Measurements from ENCODE around the gene SIK3.
A peak's percentile ranks its signal among the peaks of the same experiment; 100 is the strongest.

The SIK3 gene

DNA sequence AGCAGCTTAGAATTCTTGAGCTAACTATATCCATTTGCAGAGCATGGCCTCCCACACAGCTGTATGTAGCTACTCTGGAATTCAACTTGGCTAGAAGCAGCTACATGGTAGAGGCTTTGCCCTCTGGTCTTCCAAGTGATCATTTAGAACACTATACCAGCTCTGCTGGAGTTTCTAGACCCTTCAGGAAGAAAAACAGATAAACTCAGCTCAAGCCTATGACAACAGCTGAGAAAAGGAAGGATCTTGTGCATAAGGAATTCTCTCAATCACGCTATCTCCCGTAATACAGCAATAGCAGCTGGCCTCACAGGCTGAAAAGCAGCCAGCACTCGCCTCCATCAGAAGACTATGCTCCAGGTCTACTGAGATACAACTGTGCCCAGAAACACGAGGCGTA is 210.2 kb downstream of the SIK3 start:
- no peak for DNase-seq

DNA sequence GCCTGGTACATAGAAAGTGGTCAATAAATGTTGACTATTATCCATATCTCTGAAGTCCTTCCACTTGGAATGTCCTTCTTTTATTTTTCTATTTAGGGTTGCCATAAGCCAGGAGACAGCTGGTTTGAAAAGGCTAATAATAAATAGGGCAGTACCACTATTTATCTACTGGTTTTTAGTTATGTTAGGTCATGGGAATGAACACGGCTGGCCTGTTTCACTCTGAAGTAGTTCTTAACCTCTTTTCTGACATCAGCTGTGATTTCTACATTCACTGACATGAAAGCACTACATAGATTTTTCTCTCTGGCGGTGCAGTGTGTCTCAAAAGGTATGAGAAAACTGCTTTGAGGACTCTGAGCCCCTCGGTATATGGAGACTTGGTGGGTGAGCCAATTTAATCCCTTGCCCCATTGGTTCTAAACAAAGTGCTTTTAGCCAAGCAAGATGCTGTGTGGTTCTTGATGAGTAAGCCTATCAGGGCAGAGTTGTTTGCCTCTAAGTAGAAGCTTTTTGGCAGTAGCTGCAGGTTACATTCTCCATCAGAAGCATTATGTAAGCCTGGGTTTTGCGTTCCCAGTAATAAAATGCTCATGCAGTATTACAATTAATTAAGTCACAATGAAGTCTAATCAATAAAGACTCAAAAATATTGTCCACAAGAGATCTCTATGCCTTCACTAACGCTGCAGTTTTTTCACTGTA is 212.1 kb downstream of the SIK3 start:
- DNase-seq: no peak

DNA sequence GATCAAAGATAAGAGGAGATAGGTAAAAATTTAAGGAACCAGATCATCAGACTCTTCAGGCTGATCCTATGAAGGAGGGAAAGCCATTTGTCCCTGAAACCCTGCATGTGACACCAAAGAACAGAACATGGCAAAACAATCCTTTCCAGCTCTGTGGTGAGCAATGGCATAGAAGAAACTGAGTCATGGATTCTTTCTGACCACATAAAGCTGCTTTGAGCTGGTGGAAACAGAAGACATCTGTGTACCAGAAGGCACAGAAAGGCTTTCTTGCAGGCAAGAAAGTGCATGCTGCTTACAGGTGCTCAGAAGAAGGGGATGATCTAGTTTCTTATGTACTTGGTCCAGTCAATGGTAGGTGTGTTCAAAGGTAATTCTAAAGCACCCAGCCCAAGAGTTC is 215.8 kb downstream of the SIK3 start:
- DNase-seq: no peak

DNA sequence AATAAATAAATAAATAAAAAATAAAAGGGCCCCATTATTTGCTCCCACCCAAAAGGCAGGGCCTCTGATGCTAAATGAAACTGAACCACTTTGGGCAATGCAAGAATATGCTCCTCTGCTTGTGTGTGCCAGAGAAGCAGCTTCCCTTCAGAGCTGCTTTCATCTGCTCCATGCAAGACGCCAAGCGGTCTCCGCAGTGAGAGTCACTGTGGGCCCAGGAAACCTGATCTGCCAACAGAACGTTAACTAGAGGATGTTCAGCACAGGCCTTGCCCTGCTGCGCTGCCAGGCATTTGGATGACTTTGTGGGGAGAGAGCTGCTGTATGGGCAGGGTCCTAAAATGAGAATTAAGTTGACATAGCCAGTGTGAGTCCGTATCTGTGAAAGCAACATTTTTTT is 217.1 kb downstream of the SIK3 start:
- no peak for DNase-seq

DNA sequence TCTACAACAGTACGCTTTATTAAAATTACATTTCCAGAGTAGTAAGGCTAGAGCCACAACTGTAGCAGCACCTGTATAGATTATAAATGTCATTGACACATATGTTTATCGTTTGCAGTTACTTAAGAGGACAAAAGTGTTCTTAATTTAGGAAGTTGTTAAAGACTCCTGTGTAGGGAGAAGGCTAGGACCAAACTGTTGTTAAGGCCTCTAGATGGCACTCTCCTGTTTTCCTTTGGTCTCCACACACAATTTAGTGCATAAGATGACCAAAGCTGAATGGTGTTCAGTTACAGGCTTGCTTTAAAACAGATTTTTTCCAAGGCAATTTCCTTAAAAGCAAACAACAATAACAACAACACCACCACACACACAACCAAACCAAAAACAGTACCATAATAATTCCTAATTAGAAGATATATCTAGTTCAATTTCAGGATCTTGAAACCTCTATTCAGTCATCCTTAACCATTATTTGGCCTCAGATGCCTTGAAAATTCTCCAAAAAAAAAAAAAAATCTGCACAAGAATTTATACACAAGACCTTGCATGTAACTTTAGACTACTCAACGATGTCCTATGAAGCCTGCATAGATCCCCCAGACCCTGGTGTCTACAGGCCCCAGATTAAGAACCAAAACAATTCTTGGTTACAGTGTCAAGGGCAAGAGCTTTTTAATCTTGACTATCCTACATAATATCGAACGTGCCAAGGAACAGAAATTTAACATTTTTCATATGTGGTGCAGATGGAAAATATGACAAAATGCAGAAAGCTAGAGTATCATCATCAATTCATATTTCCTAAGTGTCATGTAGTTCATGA is 218.2 kb downstream of the SIK3 start:
- DNase-seq: peak; percentile 78

DNA sequence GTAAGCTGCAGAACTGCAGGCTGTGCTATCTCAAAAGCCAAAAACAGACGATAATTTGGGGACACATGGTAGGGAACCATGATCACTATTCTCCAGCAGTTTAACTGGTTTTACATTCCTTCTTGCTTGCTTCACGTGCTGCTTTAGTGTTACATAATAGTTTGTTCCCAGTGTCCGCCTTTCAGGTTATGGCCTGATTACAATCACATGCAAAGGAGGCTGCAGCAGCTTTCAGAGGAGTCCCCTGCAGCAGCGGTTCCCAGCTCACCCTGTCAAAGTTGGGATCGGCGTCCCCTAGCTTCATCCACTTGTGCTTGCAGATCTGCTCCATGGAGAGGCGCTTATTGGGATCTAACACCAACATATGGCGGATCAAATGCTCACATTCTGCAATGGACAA is 221.6 kb downstream of the SIK3 start:
- DNase-seq: no peak

DNA sequence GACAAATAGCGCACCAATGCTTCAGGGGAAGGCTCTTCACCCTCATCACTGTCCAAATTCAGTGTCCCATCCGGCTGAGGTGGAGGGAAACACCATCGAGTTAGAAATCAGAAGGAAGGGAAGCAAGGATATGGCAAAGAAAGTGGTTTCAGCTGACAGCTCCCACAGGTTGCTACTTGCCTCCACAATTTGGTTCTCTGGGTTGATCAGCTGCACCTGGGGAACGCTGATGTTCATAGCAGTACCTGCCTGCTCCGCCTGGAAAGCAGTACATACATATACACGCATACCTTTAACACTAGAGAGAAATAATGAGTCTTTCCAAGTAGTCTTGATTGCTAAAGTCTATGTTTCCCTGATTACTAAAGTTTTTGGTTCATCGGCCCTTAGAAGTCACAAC is 223.0 kb downstream of the SIK3 start:
- DNase-seq: no peak

DNA sequence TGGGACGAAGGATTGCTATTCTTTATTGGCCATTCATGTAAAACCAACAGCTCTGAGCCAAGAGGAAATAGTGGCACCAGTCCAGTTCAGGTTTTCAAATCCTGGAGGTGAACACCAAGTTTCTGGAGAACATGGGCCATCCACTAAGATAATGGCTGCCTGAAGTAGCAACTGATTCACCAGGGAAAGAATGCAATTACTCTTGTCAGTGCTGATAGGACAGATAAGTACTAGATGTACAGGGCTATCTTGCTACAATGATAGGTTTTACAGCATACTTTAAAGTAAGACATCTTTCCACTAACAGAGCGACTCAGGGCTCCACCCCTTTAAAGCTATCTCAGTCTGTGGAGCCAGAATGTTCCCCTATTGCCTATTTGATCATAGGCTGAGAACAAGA is 224.0 kb downstream of the SIK3 start:
- DNase-seq: no peak

DNA sequence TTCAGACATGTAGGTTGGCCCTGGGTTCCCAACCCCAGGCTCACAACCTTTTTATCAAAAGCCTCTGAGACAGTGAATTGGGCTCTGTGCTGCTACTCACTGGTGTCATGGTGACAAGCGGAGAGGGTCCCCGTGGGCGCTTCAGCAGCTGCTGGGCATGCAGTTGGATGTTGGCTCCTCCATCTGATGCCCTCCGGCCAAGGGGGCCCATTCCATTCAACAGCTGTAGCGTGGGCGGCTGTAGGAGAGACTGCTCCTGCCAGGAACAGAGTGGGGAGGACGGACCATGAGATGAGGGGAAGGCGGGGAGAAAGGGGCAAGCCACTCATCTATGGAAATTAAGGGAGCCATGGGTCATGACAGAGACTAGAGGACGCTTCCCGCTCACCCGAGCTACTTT is 224.8 kb downstream of the SIK3 start:
- no peak for DNase-seq

DNA sequence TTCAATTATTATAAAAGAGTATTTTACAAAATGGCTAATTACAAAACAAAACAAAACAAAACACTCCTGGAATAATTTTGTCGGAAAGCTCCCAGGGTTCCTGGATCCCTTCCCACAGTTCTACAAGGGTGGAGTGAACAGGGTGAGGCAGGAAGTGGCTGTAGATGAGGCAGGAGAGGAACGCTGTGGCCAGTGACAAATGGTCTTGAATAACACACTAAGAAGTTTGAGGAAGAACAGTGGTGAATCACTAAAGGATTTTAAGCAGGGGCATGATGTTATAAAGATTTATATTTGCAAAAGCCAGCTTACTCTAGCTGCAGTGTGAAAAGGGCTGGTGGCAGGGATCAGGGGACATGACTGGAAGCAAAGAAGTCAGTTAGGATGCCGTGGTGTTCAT is 227.0 kb downstream of the SIK3 start:
- DNase-seq: no peak

DNA sequence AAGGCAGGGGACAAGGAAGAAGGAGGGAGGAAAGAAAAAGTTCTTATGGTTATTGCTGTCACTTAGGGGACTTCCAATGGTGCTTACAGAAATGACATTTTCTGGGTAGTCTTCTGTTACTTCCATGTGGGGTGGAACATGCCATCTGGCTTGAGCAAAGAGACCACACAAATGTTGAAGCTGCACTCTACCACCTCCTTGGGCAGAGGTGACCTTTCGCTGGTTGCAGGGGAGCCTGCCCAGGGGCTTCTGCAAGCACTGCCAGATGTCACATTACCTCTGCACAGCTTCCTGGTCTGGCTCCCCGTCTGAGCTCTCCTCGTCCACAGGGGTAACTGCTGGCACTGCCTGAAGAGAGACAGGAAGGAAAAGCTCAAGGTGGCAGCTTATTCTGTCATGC is 228.2 kb downstream of the SIK3 start:
- no peak for DNase-seq

DNA sequence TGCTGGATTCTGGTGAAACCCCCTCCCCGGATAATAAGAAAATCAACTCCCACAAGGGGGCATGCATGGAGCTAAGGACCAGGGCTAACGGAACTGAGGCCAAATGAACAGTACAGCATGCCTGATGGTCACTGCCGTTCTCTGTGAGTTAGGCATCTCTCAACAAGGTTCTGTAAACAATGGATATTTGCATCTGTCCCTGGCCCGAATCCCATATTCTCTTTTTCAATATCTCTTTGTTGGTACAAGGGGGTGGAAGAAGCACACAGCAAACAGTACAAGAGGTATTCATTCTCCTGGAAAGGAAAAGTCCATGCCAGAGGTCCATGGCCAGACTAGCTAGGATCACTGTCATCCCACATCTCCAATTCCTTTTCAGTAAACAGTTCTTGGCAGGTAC is 228.6 kb downstream of the SIK3 start:
- no peak for DNase-seq

DNA sequence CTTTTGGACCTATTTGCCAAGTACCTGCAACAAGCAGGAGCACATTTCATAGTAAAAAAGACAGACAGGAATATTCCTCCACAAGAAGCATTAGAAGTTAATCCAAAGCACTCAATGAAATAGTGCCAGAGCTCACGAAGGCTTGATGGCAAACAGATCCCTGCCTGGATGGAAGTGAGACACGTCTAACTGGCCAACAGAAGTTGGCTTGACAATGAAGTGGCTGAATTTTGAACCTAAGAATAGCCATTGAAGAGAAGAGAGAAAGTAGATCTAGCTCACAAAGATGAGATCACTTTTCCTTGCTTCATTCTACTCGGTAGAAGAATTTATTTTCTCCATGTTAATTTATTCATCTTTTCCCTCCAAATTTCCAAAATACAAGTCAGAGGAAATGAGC is 230.2 kb downstream of the SIK3 start:
- DNase-seq: no peak

DNA sequence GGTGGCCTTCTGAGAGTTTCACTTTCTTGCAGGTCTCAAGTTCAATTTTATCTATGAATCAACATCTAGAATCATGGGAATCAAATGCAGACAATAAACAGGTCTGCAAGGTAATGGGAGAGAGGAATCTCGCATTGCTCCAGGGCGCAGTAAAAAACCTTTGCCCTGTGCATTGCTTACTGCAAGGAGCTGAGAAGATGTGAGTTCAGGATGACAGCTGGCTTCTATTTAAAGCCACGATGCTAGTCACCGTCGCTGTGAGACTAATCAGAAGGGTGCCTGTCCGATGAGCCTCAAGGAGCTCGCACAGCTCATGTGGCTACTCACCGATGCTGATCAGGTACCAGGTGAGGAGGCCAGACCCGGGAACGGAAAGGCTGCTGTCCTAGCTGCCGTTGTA is 230.6 kb downstream of the SIK3 start:
- no peak for DNase-seq

DNA sequence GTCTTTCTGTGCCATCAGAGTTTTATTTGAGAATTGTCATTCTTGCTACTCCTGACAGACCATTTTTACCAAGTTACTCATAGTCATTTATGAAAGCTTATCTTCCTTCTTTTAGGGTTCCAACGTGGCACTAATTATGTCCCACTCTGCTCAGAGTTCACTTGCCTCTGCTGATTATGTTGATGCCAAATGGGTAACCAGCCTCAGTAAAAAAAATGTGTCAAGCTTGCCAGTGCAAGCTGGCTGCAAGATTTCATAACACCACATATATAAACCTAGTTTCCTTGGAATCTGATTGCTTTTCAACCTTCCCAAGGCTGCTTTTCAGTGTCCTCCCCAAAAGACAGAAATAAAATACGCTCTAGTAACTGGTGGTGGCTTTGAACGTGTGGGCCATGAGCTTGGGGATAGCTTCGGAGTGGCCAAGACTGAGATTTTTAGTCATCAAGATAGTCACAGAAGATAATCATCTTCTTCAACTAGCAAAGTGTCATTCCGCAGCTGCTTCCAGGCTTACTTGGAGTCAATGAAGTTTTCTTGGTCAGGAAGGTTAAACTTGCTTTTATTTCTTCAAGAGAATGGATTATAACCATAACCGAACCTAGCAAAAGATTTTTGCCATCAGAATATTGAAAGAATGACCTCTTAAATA is 231.3 kb downstream of the SIK3 start:
- no peak for DNase-seq

DNA sequence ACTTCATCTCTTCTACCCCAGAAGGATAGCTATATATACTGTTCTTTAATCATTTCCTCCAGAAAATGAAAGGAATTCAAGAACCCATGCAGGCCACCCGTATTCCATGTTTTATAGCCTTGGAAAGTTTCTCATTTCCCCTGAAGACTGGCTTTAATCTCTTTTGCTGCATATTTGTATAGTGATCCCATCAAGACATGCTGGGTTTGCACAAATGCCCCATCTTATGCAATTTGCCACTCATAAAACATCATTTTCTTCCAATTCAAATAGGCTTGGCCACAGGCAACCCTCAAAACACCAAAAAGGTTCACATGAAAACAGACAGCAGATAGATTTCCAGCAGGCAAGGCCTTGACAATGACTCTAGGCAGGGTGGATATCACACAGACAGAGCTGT is 232.5 kb downstream of the SIK3 start:
- DNase-seq: no peak

DNA sequence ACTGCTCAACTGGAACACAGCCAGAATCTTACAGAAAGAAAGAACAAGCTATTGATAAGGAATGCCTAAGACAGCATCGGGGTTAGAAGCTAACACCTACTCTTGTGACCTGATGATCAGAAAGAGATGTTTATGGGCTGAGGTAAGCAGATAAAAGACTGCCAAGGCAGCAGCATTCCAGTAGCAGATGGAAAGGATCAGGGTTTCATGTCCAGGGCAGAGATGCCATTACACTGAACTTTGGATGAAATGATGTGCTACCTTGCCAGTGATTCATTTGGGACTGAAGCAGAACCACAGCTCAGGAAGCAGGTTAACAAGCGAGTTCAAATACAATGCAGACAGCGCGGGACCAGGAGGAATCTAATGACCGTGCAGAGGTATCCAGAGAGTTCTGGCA is 233.7 kb downstream of the SIK3 start:
- DNase-seq: no peak

DNA sequence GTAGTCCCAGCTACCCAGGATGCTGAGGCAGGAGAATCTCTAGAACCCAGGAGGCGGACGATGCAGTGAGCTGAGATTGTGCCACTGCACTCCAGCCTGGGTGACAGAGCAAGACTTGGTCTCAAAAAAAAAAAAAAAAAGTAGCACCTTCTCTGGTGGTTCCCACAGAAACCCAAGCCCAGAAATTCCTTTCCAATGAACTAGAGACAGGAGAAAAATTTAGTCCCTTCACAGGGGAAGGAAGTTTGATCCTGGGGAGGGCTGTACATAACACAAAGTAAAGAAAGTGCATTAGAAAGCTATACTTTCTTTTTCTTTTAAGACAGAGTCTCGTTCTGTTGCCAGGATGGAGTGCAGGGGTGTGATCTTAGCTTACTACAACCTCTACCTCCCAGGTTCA is 235.3 kb downstream of the SIK3 start:
- DNase-seq: no peak

DNA sequence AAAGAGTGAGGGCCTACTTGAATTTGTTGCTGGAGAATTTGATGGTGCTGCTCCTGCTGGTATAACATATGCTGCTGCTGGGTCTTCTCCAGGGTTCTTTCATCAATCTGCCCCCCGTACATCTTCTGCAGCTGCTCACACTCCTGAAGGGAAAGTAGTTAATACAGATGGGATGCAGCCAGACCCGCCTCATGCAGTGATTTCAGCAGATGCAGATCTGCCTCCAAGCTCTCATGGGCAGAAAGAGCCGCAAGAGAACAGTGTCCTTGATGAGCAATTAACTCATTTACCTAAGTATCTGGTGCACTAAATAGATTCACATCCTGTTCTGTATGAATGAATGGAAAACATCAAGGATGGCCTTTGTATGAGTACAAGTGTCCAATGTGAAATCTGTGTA is 236.0 kb downstream of the SIK3 start:
- no peak for DNase-seq

DNA sequence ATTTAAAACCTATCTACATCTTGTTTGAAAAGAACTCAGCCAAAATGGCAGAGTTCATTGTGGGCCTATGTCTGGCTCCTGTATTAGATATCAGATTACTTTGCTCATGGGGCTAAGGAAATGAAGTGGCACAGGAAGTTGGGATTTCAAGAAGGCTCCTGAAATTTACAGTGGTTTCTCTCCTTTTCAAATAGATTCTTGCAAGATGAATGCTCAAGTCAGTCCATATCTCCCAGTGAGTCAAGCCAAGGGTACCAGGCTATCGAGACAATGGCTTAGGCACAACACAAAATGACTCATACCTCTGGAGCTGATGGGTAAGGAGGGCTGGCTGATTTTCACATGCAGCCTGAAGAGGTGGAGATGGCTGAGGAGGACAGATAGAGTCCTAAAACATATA is 236.7 kb downstream of the SIK3 start:
- no peak for DNase-seq

DNA sequence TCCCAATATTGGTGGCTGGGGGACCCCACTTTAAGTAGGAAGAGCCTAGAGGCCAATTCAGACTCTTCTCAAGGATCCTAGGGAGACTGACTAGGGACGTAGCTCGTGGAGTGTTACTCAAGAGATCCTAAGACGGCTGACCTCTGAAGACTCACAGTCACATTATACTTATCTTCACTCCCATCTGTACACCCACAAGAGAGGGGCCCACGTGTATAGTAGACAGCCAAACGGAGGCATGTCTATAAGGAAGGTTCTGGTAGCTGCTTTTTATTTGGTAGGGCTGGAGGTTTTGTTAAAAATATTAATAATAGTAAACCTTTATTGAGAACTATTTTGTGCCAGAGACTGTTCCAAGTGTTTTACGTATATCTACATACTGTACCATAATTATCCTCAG is 237.9 kb downstream of the SIK3 start:
- no peak for DNase-seq

DNA sequence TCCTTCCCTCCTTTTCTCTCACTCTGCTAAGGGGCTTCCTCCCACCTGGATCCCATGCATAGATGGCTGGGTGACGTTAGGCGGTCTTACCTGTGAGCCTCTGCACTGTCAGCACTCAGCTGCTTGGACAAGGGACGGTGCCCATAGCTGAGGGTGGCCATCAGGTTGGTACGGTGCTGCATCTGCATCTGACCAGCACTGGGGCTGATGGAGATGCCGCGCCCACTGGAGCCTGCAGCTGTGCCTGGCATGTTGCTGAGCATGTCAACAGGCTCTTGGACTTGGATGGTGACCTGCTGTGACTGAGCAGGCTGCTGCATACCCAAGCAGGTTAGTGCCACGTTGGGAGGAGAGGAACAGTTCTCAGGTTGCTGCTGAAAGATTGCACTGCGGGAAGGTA is 239.1 kb downstream of the SIK3 start:
- DNase-seq: no peak

DNA sequence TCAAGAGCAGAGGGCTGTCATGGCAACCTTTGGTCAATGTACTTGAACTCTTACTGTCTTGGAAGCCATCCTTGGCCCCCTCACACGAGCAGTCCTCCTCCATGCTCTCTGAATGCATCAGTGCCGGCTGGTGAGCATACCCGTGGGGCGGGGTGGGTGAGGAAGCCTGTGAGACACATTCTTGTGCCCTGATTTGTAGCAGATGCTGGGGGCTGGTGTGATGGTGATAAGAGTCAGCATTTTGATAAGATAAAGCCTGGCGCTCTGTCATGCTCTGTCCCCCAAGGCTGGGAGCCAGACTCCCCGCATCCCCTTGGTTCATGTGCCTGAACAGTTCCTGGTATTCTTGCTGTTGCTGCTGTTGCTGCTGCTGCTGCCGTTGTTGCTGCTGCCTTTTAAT is 240.3 kb downstream of the SIK3 start:
- DNase-seq: no peak

DNA sequence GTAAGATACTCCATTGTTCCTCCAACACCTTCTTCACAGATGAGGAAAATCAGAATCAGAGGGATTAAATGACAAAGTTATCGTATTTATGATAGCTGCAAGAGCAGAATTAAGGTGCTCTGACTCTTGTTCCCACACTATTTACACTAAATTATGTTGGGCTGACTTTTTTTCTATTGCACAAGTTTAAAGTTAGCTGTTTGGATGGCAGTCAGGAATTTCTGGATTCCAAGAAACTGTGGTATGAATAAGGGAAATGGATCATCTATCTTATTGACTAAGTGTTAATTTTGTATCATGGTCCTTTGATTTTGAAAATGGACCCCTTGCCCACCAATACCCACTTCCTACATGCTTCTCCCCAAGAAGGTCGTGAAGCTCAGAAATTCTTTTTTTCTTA is 240.9 kb downstream of the SIK3 start:
- DNase-seq: no peak

Measured in NCI-H1105 treated with DMSO at 0.1 percent for 48 hours (cell line).